ENCODE data around the gene TAB3. TPM values are rescaled to one million over a fixed set of nuclear protein-coding genes. Genes with fewer than 3 reads are reported as not detected.

Gene TAB3
- total and polyA plus RNA-seq, 9 of the 15 experiments (the other 6 are each of a cell fraction or from before 2014, with no cell fraction given), result 2.4 to 31.1 (median 15.5) TPM

- TF ChIP-seq SMAD1 (IDR thresholded peaks at IDR 0.05; ENCODE audit: low read depth, low read length, partially characterized antibody) (no peak), PRMT5 (CRISPR knock-in tag; IDR thresholded peaks at IDR 0.05) (no peak), ZNF76 (CRISPR knock-in tag; IDR thresholded peaks at IDR 0.05; ENCODE audit: borderline replicate concordance) (no peak), ELF1 (tag; IDR thresholded peaks at IDR 0.05) (no peak), BMI1 (IDR thresholded peaks at IDR 0.05; ENCODE audit: low read length) (no peak), FOXK1 (CRISPR knock-in tag; IDR thresholded peaks at IDR 0.05; ENCODE audit: borderline replicate concordance) (no peak), REST (IDR thresholded peaks at IDR 0.05; ENCODE audit: borderline replicate concordance) (peak; percentile 69), REST (CRISPR knock-in tag; IDR thresholded peaks at IDR 0.05; ENCODE audit: low read depth) (no peak), RAD21 (CRISPR knock-in tag; conservative IDR thresholded peaks at IDR 0.05 in 1 of 2, IDR thresholded peaks at IDR 0.05 in 1 of 2) (peak; percentile 23 to 59; a peak in 2 of 4 replicates), HSF4 (CRISPR knock-in tag; IDR thresholded peaks at IDR 0.05; ENCODE audit: borderline replicate concordance) (no peak), TEAD4 (IDR thresholded peaks at IDR 0.05; ENCODE audit: low read length) (no peak), TEAD4 (CRISPR knock-in tag; IDR thresholded peaks at IDR 0.05; ENCODE audit: borderline replicate concordance) (no peak), PML (IDR thresholded peaks at IDR 0.05; ENCODE audit: low read length) (no peak), MEF2A (IDR thresholded peaks at IDR 0.05; ENCODE audit: control insufficient read depth, low read depth, low read length) (no peak), THRB (CRISPR knock-in tag; conservative IDR thresholded peaks at IDR 0.05) (no peak), WHSC1 (IDR thresholded peaks at IDR 0.05; ENCODE audit: low read length) (no peak), SMAD4 (CRISPR knock-in tag; conservative IDR thresholded peaks at IDR 0.05) (no peak), ILF3 (IDR thresholded peaks at IDR 0.05; ENCODE audit: borderline replicate concordance) (no peak), ELF2 (CRISPR knock-in tag; IDR thresholded peaks at IDR 0.05) (no peak), ZNF23 (CRISPR knock-in tag; IDR thresholded peaks at IDR 0.05) (no peak)
These were observed 46.9 kb upstream of the TAB3 start (continued) for GRCh38 chrX:30935985-30936384.
